BLaER1 (cell line): ENCODE results near the gene LILRB2.
"Not testable (repeated sequence)": the region's sequence is repeated elsewhere in the genome, so short reads cannot be mapped to it uniquely, and the experiment has no call there.

Experiments used
- H3K27ac ChIP-seq: shearing (Covaris generic); formaldehyde crosslinking; 2 replicates; pipeline ENCODE4 v1.8.1; 2022
- H3K27me3 ChIP-seq: shearing (Covaris generic); formaldehyde crosslinking; 2 replicates; pipeline ENCODE4 v1.8.1; 2022
- H3K36me3 ChIP-seq: shearing (Covaris generic); formaldehyde crosslinking; 2 replicates; pipeline ENCODE4 v1.8.1; 2022
- H3K4me1 ChIP-seq: shearing (Covaris generic); formaldehyde crosslinking; 2 replicates; pipeline ENCODE4 v1.8.1; 2022
- H3K4me2 ChIP-seq: shearing (Covaris generic); formaldehyde crosslinking; 2 replicates; pipeline ENCODE4 v1.8.1; 2022
- H3K4me3 ChIP-seq: shearing (Covaris generic); formaldehyde crosslinking; 2 replicates; pipeline ENCODE4 v1.8.1; 2022
- H3K9ac ChIP-seq: shearing (Covaris generic); formaldehyde crosslinking; 2 replicates; pipeline ENCODE4 v1.8.1; 2022
- H3K9me3 ChIP-seq: shearing (Covaris generic); formaldehyde crosslinking; 2 replicates; pipeline ENCODE4 v1.8.1; 2022
- H4K20me1 ChIP-seq: shearing (Covaris generic); formaldehyde crosslinking; 2 replicates; pipeline ENCODE4 v1.8.1; 2022
- Cebpa-rat ChIP-seq: shearing (Covaris generic); IDR thresholded peaks from 2 replicates; pipeline ENCODE4 v1.8.1; 2022

The LILRB2 gene

DNA sequence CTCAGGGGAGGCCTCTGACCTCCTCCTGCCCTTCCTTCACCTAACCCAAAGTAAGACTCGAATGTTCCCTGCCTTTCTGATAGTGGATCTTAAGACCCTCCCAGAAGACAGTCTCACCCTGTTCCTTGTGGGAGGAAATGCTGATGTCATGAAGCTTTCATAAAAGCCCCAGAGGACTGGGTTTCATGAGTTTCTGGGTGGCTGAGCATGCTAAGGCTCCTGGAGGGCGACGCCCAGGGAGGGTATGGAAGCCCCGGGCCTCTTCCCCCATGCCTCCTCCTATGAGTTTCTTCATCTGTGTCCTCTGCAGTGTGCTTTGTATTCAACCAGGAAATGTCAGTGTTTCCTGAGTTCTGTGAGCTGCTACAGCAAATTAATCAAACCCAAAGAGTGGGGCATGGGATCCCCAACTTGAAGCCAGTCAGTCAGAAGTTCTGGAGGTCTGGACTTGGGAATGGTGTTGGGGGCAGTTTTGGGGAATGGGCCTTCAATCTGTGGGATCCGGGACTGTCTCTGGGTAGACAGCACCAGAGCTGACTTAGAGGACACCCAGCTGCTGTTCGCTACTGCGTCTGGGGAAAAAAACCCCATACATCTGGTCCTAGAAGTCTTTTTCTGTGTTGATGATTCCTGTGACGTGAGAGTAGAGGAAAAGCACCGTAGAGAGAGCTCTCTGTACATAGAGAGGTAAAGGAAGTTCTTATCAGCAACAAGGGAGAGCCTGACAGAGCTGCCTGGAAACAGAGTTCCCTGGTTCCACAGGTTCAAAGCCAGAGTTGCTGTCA lies 2.0 kb upstream of the LILRB2 start:
- H3K4me2 ChIP-seq: peak overlapping the region; percentile 80

DNA sequence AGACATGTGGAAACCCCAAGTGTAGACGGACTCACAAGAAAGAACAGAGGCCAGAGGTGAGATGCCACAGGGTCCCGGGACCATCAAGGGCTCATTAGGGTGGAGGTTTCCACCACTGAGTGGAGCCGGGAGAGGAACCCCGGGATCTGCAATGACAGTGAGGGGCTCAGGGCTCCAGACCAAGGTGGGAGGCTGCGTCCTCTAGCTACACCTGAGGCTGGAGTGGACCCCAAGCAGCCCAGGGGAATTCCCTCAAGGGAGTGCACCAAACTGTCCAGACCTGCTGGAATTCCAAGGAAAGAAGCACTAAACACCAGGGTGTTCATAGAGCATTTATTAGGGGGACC lies 792 bp upstream of the LILRB2 start:
- peak overlapping the region; percentile 99 for H3K27ac ChIP-seq
- peak overlapping the region; percentile 86; the same call in 1 of the 2 replicates for H3K9ac ChIP-seq
- H3K27me3 ChIP-seq: not testable (repeated sequence)

More for the DNA sequence above, 2.0 kb upstream of the LILRB2 start:
- no peak; the same call in 1 of the 2 replicates for TF ChIP-seq Cebpa-rat
- H3K27ac ChIP-seq: peak overlapping the region; percentile 99
- peaks cover 95% of the 10 kb centered on the region for H3K4me1 ChIP-seq
- H3K27me3 ChIP-seq: no peaks in the 10 kb centered on the region
- H3K4me3 ChIP-seq: peak overlapping the region; percentile 62
- no peaks in the 10 kb centered on the region for H4K20me1 ChIP-seq
- H3K9ac ChIP-seq: peak overlapping the region; percentile 86
- H3K36me3 ChIP-seq: no peaks in the 10 kb centered on the region
- no peaks in the 10 kb centered on the region for H3K9me3 ChIP-seq

DNA sequence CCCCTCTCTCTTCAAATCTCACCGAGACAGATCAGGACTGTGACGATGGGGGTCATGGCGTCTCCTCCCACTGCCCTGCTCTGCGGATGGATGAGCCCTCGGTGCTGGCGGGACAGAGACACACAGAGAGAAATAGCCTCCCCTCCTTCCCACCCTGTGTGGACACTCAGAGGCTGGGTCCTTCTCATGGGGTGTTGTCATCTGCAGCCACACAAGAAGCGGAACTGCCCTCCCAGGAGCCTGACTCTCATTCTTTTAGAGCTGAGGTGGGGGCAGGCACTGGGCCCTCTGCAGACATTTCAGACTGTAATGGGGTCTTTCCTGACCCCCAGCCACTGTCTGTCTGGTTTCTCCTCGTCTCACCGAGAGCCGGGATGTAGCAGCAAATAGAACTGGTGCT lies 469 bp downstream of the LILRB2 start:
- Histone ChIP-seq H3K4me2 (peak overlapping the region; percentile 80), H3K27ac (peak overlapping the region; percentile 99), H3K4me1 (peaks cover 87% of the 10 kb centered on the region)

More for the DNA sequence above, 792 bp upstream of the LILRB2 start:
- not testable (repeated sequence) for H4K20me1 ChIP-seq, H3K9me3 ChIP-seq, H3K36me3 ChIP-seq
- Histone ChIP-seq H3K4me3 (peak overlapping the region; percentile 62; the same call in 1 of the 2 replicates), H3K4me2 (peak overlapping the region; percentile 80), H3K4me1 (peaks cover 93% of the 10 kb centered on the region)

DNA sequence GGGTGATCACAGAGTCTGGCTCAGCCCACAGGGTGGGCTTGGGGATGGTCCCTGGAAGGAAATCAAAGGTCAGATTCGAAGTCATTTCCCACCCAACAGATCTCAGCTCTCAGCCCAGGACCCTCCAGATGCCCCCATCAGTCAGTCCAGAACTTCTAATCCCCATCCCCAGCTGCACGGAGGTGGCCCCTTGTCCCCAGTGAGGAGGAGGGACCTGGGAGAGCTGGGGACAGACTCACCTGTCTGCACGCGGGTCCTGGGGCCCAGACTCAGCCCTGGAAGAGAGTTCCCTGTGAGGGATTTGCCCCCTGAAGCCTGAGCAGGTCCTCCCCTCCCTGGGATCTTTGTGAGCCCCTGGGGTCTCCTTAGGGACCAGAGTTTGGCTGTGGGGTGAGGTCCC lies 885 bp downstream of the LILRB2 start:
- peaks cover 84% of the 10 kb centered on the region for H3K4me1 ChIP-seq
- not testable (repeated sequence) for H4K20me1 ChIP-seq, H3K27me3 ChIP-seq, H3K36me3 ChIP-seq, H3K9me3 ChIP-seq
- peak overlapping the region; percentile 62 for H3K4me3 ChIP-seq
- H3K9ac ChIP-seq: peak overlapping the region; percentile 86
- peak overlapping the region; percentile 80 for H3K4me2 ChIP-seq
- H3K27ac ChIP-seq: peak overlapping the region; percentile 99

More for the DNA sequence above, 469 bp downstream of the LILRB2 start:
- H3K27me3 ChIP-seq, H3K36me3 ChIP-seq, H3K9me3 ChIP-seq, H4K20me1 ChIP-seq: not testable (repeated sequence)
- Histone ChIP-seq H3K9ac (peak overlapping the region; percentile 86), H3K4me3 (peak overlapping the region; percentile 62)

DNA sequence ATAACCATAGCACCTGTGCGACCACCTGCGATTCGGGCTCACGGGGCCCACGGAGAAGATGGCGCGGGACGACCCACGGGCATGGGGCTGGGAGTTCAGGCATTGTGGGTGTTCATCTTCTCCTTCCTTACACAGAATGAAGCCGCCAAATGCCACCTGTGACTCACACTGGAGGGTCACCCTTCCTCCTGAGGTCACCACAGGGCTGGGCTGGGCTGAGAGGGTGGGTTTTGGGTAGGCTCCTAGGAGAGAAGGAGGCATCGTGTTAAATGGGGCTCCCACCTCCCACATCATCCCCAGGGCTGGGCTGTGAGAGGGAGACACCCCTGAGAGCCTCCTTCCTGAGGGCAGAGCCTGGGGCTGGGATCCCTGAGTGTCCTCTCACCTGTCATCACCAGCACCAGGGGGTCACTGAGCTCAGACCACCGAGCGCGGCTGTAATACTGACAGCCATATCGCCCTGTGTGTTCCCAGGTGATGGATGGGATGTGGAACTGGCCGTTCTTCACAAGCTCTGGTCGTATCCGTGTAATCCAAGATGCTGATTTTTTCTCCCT lies 1.4 kb downstream of the LILRB2 start:
- no peaks in the 10 kb centered on the region for H3K27me3 ChIP-seq
- peak overlapping the region; percentile 99 for H3K27ac ChIP-seq
- peaks cover 78% of the 10 kb centered on the region for H3K4me1 ChIP-seq
- H4K20me1 ChIP-seq: no peaks in the 10 kb centered on the region
- no peaks in the 10 kb centered on the region for H3K36me3 ChIP-seq
- H3K4me3 ChIP-seq: peak overlapping the region; percentile 62; the same call in 1 of the 2 replicates
- H3K9me3 ChIP-seq: no peaks in the 10 kb centered on the region
- peak overlapping the region; percentile 86 for H3K9ac ChIP-seq
- no peak for TF ChIP-seq Cebpa-rat
- H3K4me2 ChIP-seq: peak overlapping the region; percentile 80

DNA sequence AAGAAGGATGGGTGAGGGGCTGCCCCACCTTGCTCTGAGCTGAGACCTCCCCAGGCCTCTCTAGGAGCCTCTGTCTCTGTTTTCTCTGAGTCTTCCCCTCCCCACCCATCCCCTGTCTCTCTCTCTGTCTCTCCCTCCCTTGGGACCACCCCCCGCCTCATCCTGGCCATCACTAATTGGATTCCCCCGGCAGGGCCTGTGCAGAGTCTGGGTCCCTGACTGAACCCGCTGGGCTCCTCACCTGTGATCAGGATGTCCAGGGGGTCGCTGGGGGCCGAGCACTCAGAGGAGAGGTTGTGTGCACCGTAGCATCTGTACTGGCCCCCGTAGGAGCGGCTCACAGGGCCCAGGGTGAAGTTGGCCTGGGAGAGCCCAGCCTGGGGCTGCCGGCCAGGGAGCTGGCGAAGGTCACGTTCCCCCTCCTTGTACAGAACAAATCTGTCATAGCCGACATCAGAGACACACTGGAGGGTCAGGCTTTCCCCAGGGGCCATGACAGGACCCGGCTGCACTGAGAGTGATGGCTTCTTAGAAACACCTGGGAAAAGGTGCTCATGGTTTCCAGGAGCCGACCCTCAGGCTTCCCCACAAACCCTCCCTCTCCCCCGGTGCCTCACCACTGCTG lies 2.2 kb downstream of the LILRB2 start:
- H4K20me1 ChIP-seq, H3K27me3 ChIP-seq, H3K36me3 ChIP-seq, H3K4me3 ChIP-seq, H3K9ac ChIP-seq, H3K9me3 ChIP-seq: not testable (repeated sequence)
- Histone ChIP-seq H3K27ac (0 out of 2 replicates have a peak overlapping the region, but pooled peaks have one; percentile 19), H3K4me1 (peaks cover 70% of the 10 kb centered on the region), H3K4me2 (peak overlapping the region; percentile 80)

DNA sequence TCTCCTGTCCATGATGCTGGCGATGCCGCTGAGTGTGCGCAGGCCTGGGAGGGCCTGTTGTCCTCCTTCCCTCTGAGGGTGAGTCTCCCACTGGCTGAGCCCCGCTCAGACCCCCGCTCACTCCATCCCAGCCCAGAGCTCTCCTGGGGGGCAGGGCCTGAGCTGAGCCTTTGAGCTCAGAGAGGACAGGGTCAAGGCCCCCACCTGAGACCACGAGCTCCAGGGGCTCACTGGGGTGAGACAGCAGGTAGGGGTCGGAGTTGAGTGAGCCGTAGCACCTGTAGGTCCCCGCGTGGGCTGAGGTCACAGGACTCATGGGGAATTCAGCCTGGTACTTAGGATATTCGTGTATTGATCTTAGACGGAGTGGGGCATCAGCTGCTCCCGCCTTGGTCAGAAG lies 2.9 kb downstream of the LILRB2 start:
- peak overlapping the region; percentile 40 for H3K4me2 ChIP-seq
- H3K27ac ChIP-seq: 0 out of 2 replicates have a peak overlapping the region, but pooled peaks have one; percentile 9
- H3K36me3 ChIP-seq, H3K9me3 ChIP-seq, H4K20me1 ChIP-seq, H3K27me3 ChIP-seq, H3K9ac ChIP-seq, H3K4me3 ChIP-seq: not testable (repeated sequence)
- H3K4me1 ChIP-seq: peaks cover 64% of the 10 kb centered on the region

DNA sequence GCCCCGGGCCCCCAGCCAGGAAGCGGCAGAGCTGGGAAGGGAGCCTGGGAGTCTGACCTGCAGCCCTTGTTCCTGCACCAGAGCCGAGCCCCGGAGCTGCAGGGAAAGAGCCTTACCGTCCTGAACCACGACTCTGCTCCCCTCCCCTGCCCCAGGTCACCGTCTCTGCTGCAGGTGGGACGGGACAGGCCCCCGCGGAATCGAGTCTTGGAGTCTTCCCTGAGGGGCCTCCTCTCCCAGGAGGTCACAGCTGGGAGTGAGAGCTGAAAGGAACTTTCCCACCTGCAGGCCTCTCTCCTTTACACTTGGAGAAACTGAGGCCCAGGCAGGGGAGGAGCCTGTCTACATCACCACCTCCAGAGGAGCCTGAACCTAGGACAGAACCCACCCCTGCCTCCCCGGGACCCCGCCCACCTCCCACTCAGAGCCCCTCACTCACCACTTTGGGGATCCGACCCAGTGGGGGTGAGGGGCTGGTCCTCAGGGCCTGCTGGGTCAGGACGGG lies 3.7 kb downstream of the LILRB2 start:
- not testable (repeated sequence) for H3K27ac ChIP-seq, H3K9me3 ChIP-seq, H3K9ac ChIP-seq, H3K27me3 ChIP-seq, H4K20me1 ChIP-seq, H3K36me3 ChIP-seq, H3K4me3 ChIP-seq
- peak overlapping the region; percentile 42; the same call in 1 of the 2 replicates for H3K4me2 ChIP-seq
- H3K4me1 ChIP-seq: peaks cover 64% of the 10 kb centered on the region

DNA sequence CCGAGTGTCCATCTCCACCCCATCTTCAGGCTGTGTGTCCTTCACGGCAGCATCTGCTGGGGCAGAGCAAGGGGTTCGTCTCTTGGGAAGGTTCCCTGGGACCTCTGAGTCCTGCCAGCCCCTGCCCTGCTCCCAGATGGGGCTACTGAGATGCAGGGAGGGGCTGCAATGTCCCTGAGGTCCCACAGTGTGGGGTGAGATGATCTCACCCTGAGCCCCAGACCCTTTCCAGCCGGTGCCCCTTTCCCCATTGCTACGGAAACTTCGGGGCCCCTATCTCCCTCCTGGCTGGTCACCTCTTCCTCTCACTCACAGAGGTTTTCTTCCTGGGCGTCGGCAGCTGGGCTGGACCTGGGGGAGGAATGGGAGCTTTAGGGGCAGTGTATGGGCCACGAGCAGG lies 5.0 kb downstream of the LILRB2 start:
- Histone ChIP-seq H3K27me3 (no peaks in the 10 kb centered on the region), H3K27ac (no peak overlapping the region), H3K4me1 (peaks cover 55% of the 10 kb centered on the region), H3K9ac (no peak overlapping the region), H4K20me1 (no peaks in the 10 kb centered on the region), H3K4me2 (no peak overlapping the region), H3K4me3 (no peak overlapping the region), H3K36me3 (no peaks in the 10 kb centered on the region), H3K9me3 (no peaks in the 10 kb centered on the region)
- TF ChIP-seq Cebpa-rat: no peak

DNA sequence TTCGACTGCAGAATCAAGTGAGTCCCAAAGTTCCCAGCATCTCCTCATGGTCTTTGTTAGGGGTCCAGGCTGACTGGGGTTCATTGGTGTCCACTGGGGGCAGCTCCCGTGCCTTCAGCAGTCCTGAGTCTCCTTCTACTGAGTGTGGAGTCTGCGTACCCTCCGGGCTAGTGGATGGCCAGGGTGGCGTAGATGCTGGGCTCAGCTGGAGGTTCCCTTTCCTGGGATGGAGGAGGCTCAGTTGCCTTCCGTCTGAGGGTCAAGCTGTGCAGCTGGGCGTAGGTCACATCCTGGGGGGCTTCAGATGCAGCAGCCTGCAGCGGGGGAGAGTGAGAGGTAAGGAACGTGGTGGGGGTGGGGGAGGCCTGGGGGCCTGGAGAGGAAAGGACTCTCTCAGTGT lies 6.4 kb downstream of the LILRB2 start:
- H3K4me2 ChIP-seq, H3K9me3 ChIP-seq, H3K9ac ChIP-seq, H3K27ac ChIP-seq, H3K4me3 ChIP-seq, H4K20me1 ChIP-seq, H3K36me3 ChIP-seq, H3K27me3 ChIP-seq: not testable (repeated sequence)
- peaks cover 41% of the 10 kb centered on the region for H3K4me1 ChIP-seq
